Nephron progenitor cell (in vitro differentiated cells): ENCODE results near the gene FOXC1.
A peak's percentile ranks its signal among the peaks of the same experiment; 100 is the strongest.

Experiments
- DNase-seq: peaks from one replicate; pipeline ENCODE4 v3.0.0; 2021
- H3K27ac Mint-ChIP-seq: 2 replicates; pipeline ENCODE4 v1.8.0; 2021; ENCODE audit warnings: mild to moderate bottlenecking, moderate library complexity, mixed read lengths
- H3K27me3 Mint-ChIP-seq: 2 replicates; pipeline ENCODE4 v1.8.0; 2021; ENCODE audit warnings: mild to moderate bottlenecking, low read depth, mixed read lengths; ENCODE audit not compliant: poor library complexity
- H3K36me3 Mint-ChIP-seq: 2 replicates; pipeline ENCODE4 v1.8.0; 2021; ENCODE audit warnings: low read depth, mixed read lengths
- H3K4me1 Mint-ChIP-seq: 2 replicates; pipeline ENCODE4 v1.8.0; 2021; ENCODE audit warnings: mixed read lengths
- H3K4me3 Mint-ChIP-seq: 2 replicates; pipeline ENCODE4 v1.8.0; 2021; ENCODE audit warnings: mild to moderate bottlenecking, moderate library complexity, mixed read lengths
- H3K9me3 Mint-ChIP-seq: 2 replicates; pipeline ENCODE4 v1.8.0; 2021; ENCODE audit warnings: mild to moderate bottlenecking, moderate library complexity, mixed read lengths
- TF ChIP-seq, protein P1 (sequence below): fragments of 200-600 bp; sonication (generic); IDR thresholded peaks from 2 replicates; pipeline ENCODE4 v1.5.0; 2021; ENCODE audit warnings: antibody characterized with exemption

The FOXC1 gene

GRCh38 chr6:1590580-1590979, 19.1 kb upstream of the FOXC1 start:
- Mint-ChIP-seq H3K27me3 (peaks cover 18% of the 10 kb centered on the region), H3K27ac (no peak overlapping the region), H3K4me1 (peaks cover 12% of the 10 kb centered on the region), H3K36me3 (no peaks in the 10 kb centered on the region), H3K4me3 (no peak overlapping the region), H3K9me3 (peaks cover 4% of the 10 kb centered on the region)
- DNase-seq = no peak
- TF ChIP-seq, protein P1, sequence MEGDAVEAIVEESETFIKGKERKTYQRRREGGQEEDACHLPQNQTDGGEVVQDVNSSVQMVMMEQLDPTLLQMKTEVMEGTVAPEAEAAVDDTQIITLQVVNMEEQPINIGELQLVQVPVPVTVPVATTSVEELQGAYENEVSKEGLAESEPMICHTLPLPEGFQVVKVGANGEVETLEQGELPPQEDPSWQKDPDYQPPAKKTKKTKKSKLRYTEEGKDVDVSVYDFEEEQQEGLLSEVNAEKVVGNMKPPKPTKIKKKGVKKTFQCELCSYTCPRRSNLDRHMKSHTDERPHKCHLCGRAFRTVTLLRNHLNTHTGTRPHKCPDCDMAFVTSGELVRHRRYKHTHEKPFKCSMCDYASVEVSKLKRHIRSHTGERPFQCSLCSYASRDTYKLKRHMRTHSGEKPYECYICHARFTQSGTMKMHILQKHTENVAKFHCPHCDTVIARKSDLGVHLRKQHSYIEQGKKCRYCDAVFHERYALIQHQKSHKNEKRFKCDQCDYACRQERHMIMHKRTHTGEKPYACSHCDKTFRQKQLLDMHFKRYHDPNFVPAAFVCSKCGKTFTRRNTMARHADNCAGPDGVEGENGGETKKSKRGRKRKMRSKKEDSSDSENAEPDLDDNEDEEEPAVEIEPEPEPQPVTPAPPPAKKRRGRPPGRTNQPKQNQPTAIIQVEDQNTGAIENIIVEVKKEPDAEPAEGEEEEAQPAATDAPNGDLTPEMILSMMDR = no peak

DNA sequence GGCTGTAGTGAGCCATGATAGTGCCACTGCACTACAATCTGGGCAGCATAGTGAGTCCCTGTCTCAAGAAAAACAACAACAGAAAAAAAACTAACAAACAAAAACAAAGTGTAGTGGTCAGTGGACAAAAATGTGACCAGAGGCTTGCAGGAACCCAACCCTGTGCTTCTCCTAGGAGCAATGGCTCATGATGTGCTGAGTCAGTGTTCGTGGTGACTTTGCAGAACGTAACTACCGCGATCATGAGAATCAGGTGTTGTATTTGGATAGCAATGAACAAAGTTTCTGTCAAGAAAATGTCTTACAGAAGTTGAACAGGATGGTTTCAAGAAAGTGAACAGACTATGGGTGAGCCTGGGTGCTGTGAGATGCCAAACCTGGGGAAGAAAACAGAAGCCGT, 18.5 kb upstream of the FOXC1 start:
- TF ChIP-seq, protein P1 = no peak
- no peak overlapping the region for H3K27ac Mint-ChIP-seq
- no peaks in the 10 kb centered on the region for H3K36me3 Mint-ChIP-seq
- peaks cover 24% of the 10 kb centered on the region for H3K27me3 Mint-ChIP-seq
- H3K4me3 Mint-ChIP-seq = no peak overlapping the region
- H3K4me1 Mint-ChIP-seq = peaks cover 16% of the 10 kb centered on the region
- H3K9me3 Mint-ChIP-seq = peaks cover 4% of the 10 kb centered on the region
- DNase-seq = no peak

- Mint-ChIP-seq H3K27ac (no peak overlapping the region), H3K27me3 (peaks cover 24% of the 10 kb centered on the region), H3K4me1 (peaks cover 23% of the 10 kb centered on the region), H3K4me3 (no peak overlapping the region), H3K9me3 (peaks cover 4% of the 10 kb centered on the region), H3K36me3 (no peaks in the 10 kb centered on the region)
- TF ChIP-seq, protein P1 = no peak
- no peak for DNase-seq
Observed at GRCh38 chr6:1591926-1592325, 17.8 kb upstream of the FOXC1 start.

- TF ChIP-seq, protein P1 = no peak
- Mint-ChIP-seq H3K9me3 (peaks cover 4% of the 10 kb centered on the region), H3K4me1 (peaks cover 33% of the 10 kb centered on the region), H3K27me3 (peaks cover 24% of the 10 kb centered on the region), H3K4me3 (no peak overlapping the region), H3K36me3 (no peaks in the 10 kb centered on the region), H3K27ac (peak overlapping the region; percentile 66)
- DNase-seq = no peak
Observed at GRCh38 chr6:1592852-1593251, 16.9 kb upstream of the FOXC1 start.

GRCh38 chr6:1593286-1593957, 16.3 kb upstream of the FOXC1 start:
- H3K4me1 Mint-ChIP-seq = peaks cover 38% of the 10 kb centered on the region
- H3K9me3 Mint-ChIP-seq = peaks cover 4% of the 10 kb centered on the region
- no peak for DNase-seq
- no peak overlapping the region for H3K4me3 Mint-ChIP-seq
- no peaks in the 10 kb centered on the region for H3K36me3 Mint-ChIP-seq
- H3K27me3 Mint-ChIP-seq = peaks cover 24% of the 10 kb centered on the region
- no peak overlapping the region for H3K27ac Mint-ChIP-seq
- TF ChIP-seq, protein P1 = no peak

GRCh38 chr6:1593958-1594314, 15.8 kb upstream of the FOXC1 start:
- TF ChIP-seq, protein P1 = no peak
- Mint-ChIP-seq H3K27me3 (peaks cover 24% of the 10 kb centered on the region), H3K36me3 (no peaks in the 10 kb centered on the region), H3K27ac (no peak overlapping the region), H3K4me1 (peaks cover 39% of the 10 kb centered on the region), H3K4me3 (no peak overlapping the region), H3K9me3 (peaks cover 4% of the 10 kb centered on the region)
- no peak for DNase-seq
